HuH-7.5 (cell line): ENCODE results near the gene EHD4.

Experiments used
- DNase-seq: peaks from one replicate; pipeline ENCODE4 v3.0.0; 2011; ENCODE audit warnings: low spot score

The EHD4 gene

GRCh38 chr15:41957021-41957897, 15.1 kb downstream of the EHD4 start:
- DNase-seq = no peak

DNA sequence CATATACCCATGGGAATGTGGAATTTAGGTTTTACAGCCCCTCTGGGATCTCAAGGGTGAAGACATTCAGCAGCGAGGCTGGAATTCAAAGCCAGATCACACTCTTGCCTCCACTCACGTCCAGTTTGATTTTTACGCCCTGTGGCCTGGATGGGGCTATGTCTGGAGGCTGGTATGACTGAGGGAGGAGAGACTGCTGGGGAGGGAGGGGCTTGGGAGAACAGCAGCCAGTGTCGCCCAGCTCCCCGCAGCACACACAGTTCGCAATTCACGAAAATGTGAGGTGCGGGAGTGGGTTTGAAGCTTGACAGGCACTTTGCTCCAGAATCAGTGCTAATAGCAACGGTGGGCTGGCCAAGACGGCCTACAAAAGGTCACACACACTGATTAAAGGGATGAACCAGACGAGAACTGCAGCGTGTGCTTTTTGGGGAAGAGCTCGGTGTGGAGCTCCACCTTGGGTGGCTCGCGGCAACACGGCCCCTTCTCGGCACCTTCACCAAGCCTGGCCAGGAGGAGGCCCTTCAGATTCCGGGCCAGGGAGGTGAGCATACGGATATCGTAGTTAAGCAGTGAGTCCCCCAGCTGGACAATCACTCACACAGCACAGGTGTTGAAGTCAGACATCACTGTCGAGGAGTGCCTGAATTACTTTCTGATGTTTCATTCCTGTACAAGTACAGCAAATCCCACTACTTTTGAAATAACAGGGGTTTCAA, 16.4 kb downstream of the EHD4 start:
- DNase-seq = no peak

GRCh38 chr15:41955100-41955499, 17.3 kb downstream of the EHD4 start:
- DNase-seq = no peak

DNA sequence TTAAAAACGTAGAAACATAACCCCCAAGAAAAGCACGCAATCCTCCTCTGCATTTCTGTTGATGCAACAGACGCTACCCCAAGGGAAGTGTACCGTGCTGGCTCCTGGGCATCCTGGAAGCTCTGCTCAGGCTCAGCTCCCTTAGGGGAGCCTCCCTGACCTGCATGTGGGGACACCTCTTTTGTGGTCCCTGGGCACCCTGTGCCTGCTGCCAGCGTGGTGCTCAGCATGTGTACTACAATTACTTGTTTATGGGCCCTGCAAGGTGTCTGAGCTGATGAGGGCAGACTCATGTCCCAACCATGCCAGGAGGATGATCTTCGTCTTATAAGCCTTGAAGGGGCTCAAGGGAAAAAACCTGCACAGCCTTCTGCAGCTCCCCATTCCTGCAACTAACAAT, 18.3 kb downstream of the EHD4 start:
- no peak for DNase-seq

DNA sequence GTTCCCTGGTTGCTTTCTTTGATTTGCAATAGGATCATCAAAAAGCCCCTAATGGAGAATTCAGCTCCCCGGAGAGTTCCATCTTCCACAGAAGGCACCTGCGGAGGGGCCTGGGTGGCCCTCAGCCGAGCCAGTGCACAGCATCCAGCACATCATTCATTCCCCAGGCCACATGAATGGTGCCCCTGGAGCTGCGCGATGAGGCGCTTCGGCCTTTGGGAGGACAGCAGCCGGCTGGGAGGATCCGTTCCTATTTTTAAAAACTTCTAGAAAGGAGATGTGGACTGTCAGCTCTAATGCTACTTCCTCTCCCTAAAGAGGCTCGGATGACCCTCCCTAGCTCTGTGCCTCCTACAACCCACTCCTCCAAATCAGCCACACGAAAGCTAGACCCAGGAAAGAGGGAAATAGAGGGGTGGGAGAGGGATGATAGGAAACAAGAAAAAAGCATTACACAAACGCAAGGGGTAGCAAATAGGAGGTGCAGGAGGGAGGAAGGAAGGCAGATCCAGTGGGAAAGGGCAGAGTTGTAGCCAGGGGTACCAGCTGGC, 20.3 kb downstream of the EHD4 start:
- DNase-seq = no peak

DNA sequence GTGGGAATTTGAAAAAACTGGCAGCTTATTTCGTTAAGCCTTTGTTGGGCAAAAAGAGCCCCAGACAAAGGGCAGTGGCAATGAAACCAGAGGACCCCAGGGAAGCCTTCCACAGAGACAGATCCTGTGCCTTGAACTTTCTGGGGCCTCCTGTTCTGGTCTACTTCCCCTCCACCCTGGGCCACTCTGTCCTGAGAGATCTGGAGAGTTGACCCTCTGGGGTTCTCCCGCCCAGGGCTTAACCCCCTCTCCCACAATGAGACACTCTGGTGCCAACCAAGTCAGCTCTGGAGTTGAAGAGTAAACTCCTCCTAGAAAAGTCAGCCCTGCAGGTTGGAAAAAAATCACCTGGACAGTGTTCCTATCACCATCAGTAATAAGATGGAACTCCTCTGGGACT, 20.8 kb downstream of the EHD4 start:
- no peak for DNase-seq

GRCh38 chr15:41950489-41950888, 21.9 kb downstream of the EHD4 start:
- no peak for DNase-seq

- DNase-seq = no peak
These were observed 22.3 kb downstream of the EHD4 start for GRCh38 chr15:41950127-41950483.

DNA sequence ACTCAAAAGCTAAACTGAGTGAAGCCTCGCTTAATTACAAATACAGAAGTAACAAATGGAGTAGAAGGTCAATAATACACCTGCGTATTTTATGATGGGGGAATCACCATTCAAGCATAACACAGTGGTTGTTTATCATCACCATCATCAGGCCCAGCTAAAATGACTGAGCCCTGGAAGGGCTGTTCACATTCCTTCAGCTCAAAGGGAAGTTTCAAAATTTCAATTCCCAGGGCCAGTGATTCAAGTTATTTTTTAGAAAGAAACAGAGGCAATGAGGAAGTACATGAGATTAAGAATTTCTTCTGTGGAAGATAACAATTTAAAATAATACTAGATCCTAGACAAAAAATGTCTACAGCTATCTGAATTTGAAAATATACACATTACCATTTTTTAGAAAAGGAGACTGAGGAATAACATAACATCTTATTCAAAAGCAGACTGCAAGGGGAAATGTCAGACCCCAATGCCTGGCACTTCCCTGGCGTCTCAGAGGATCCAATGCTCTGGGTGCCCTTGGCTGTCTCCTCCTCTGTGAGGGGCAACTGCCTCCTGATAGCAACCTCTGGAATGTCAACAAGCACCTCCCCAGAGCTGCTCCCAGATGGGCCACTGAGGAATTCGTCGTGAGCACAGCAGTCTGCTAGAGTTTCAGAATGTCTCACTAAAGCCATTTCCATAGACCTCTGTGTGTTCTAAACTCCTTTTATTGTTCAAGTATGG, 22.8 kb downstream of the EHD4 start:
- DNase-seq = no peak

DNA sequence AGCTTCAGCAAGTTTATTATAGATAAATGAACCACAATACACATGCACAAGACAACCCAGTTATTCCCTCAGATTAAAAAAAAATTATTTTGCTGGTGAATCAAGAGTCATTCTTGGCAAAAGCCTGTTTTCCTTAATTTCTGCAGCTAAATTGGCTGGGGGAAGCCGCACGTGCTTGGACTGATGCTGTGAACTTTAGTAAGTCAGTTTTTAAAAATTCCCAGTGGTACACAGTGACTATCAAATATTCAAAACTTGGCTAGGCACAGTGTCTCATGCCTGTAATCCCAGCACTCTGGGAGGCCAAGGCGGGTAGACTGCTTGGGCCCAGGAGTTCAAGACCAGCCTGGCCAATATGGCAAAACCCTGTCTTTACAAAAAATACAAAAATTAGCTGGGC, 23.9 kb downstream of the EHD4 start:
- DNase-seq = no peak

- no peak for DNase-seq
These were observed 25.4 kb downstream of the EHD4 start for GRCh38 chr15:41946970-41947369.

DNA sequence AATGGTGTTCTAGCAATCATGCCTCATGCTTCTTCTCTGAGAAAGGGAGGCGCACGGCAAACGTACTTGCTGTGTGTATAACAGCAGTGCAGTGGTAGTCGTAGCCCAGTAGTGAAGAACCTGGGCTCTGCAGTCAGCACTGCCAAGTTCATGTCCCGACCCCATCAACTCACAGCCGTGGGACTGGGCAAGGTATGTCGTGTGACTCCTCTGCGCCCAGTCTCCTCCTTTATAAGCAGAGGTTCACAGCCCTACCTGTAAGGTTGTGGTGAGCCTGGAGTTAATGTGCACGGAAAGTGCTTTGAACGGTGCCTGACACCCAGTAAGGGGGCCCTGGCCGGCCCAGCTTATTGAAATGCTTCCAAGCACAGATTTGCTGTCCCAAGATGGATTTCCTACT, 26.6 kb downstream of the EHD4 start:
- no peak for DNase-seq

GRCh38 chr15:41945221-41945620, 27.1 kb downstream of the EHD4 start:
- DNase-seq = no peak

DNA sequence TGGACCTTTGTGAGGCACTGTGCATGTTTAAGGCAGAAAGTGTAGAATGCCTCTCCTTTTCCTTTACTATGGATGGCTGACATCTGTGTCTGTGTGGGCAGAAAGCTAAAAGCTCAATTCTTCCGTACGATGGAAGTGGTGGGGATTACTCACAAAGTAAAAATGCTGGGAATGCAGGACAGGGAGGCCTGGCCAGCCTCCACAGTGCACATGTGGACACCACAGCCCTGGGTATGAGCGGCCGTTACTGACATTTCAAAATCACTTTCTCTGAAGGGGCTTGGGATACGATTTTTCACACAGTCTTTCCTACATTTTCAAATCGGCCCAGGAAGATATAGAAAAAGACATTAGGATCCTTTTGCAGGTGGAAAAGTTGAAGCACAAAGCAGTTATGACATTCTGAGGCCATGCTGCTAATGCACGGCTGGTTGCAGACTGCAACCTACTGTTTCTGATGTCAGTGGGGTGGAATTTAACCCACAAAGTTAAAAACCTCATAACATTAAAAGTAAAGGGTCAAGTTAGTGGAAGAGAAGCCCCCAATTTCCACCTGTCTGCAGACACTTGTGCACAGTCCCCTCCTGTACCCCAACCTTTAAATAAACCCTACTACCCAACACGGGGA, 27.9 kb downstream of the EHD4 start:
- DNase-seq = no peak

DNA sequence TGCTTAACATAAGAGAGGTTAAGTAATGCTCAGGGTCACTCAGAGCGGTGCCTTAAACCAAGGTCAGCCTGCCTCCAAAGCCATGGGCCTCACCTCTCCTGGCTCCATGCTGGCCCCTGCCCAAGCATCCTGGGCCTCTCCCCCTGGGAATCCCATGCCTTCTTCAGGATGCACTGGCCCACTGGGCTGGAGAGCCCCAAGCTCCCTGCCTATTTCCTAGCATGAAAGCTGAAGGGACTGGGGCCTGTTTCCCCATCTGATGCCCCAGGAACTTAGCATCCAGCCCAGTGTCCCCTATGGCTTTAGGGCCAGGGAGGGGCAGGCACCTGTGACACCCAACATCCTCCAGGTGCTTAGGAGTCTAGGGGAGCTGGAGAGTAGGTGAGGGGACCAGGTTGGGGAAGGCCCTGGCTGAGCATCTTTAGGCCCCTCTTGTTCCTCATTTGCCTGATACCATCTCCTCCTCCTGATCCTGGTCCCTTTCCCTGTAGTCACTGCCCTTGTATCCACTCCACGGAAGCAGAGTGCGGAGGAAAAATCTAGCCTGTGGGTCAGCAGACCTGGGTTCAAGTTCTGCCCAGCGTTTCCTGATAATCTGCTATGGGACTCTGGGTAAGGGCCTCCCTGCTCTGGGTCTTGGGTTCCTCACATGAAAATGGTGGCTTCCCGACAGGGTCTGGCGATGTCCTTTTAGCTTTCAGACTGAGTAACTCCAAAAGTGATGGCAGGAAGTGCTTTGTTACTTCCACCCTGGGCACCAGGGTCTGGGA, 28.6 kb downstream of the EHD4 start:
- no peak for DNase-seq

DNA sequence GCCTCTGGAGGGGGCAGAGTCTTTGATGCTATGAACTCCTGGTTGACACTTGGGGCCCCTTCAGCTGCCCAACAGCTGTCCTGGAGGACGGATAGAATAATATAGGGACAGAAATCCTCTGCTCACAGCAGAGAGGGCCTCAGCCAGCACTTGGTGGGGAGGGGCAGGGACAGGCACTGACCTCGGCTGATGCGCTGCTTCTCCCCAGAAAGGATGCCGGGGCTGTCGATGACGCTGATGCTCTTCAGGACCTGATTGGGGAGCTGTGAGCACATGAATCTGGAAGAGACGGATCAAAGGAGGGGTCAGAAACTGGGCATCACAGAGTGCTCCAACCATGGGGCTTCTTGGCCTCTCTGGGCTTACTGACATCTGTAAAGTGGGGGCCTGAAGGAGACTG, 29.5 kb downstream of the EHD4 start:
- no peak for DNase-seq

GRCh38 chr15:41941644-41942415, 30.5 kb downstream of the EHD4 start:
- no peak for DNase-seq

GRCh38 chr15:41940441-41940857, 31.9 kb downstream of the EHD4 start:
- no peak for DNase-seq

- DNase-seq = no peak
These were observed 32.4 kb downstream of the EHD4 start for GRCh38 chr15:41939986-41940385.

DNA sequence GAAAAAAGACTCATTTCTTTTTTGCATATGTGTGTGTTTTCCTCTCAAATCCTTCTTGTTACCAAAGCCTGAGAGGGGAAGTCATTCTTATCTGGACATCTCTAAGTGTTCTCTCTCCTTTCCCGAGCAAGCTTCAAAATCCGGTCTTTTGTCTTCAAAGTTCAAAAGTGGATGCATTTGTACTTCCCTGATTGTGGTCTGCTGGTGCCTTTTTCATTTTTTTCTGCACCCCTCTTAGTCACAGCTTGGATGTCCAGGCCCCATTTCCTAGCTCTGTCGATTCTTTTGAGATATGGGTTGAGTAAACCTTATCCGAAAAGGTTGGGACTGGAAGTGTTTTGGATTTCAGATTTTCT, 34.8 kb downstream of the EHD4 start:
- DNase-seq = no peak
